H1 (cell line): ENCODE measurements around the gene NELL1. TPM values are rescaled to one million over a fixed set of nuclear protein-coding genes. Genes with fewer than 3 reads are reported as not detected.

Experiments used
- CTCF ChIA-PET: fragments of 300-600 bp; sonication (Branson Sonifier 250); formaldehyde crosslinking; loops from one replicate; lab custom pipeline; 2021; ENCODE audit not compliant: partially characterized antibody; lab: Charles Lee
- POLR2A ChIA-PET: fragments of 300-600 bp; sonication (Branson Sonifier 250); formaldehyde crosslinking; loops from one replicate; lab custom pipeline; 2021; ENCODE audit warnings: inconsistent platforms; ENCODE audit not compliant: partially characterized antibody; lab: Charles Lee
- DNase-seq, 2 experiments: peaks; one replicate each; pipeline versions ENCODE4 v3.0.0 to v3.0.0-alpha.2; 2010 to 2022; ENCODE audit warnings: low spot score in 2 of 2, low read depth in 1 of 2, mixed read lengths in 1 of 2
- FAIRE-seq: peaks from 2 replicates; lab custom pipeline; 2011; peaks lifted over from hg19 to GRCh38; lab: Jason Lieb, UNC
- H2AFZ ChIP-seq: 2 replicates; pipeline ENCODE4 v1.8.1; 2012; ENCODE audit warnings: low read length, inconsistent platforms
- H2AK5ac ChIP-seq: 2 replicates; pipeline ENCODE4 v1.6.1; 2013; ENCODE audit warnings: low read depth, low read length
- H2BK120ac ChIP-seq: replicated peaks from 2 replicates; pipeline ENCODE3; 2013; ENCODE audit warnings: low read depth, low read length, inconsistent platforms
- H2BK12ac ChIP-seq: 2 replicates; pipeline ENCODE4 v1.6.1; 2013; ENCODE audit warnings: low read depth, low read length
- H2BK15ac ChIP-seq: 2 replicates; pipeline ENCODE4 v1.6.1; 2013; ENCODE audit warnings: low read length
- H2BK20ac ChIP-seq: 2 replicates; pipeline ENCODE4 v1.6.1; 2013; ENCODE audit warnings: low read length
- H2BK5ac ChIP-seq: 2 replicates; pipeline ENCODE4 v1.6.1; 2013; ENCODE audit warnings: low read depth, low read length
- H3K14ac ChIP-seq: 2 replicates; pipeline ENCODE4 v1.6.1; 2013; ENCODE audit warnings: inconsistent platforms; ENCODE audit not compliant: insufficient read length
- H3K18ac ChIP-seq: 2 replicates; pipeline ENCODE4 v1.6.1; 2013; ENCODE audit warnings: low read length; ENCODE audit errors: extremely low read depth
- H3K23ac ChIP-seq: 2 replicates; pipeline ENCODE4 v1.6.1; 2013; ENCODE audit warnings: inconsistent platforms; ENCODE audit not compliant: insufficient read length
- H3K23me2 ChIP-seq: 2 replicates; pipeline ENCODE4 v1.6.1; 2013; ENCODE audit warnings: low read depth, low read length
- H3K27ac ChIP-seq: 2 replicates; pipeline ENCODE4 v1.6.1; 2011; ENCODE audit warnings: low read depth, low read length, inconsistent platforms
- H3K27me3 ChIP-seq, 4 experiments: replicated peaks in 1 of 4; 1 replicate in 1 of 4; 2 replicates in 3 of 4; pipeline versions ENCODE4 v1.6.1 to v1.8.1; 2011 to 2013; ENCODE audit warnings: low read length in 3 of 4, mild to moderate bottlenecking in 3 of 4, inconsistent platforms in 2 of 4, mixed read lengths in 2 of 4, moderate library complexity in 1 of 4; ENCODE audit not compliant: control insufficient read depth in 3 of 4, insufficient read depth in 3 of 4; ENCODE audit errors: extremely low read depth in 1 of 4
- H3K36me3 ChIP-seq, 4 experiments: 2 replicates each; pipeline versions ENCODE4 v1.6.1 to v1.8.1; 2011 to 2013; ENCODE audit warnings: mild to moderate bottlenecking in 4 of 4, low read length in 3 of 4, moderate library complexity in 2 of 4, control low read depth in 1 of 4, inconsistent platforms in 1 of 4; ENCODE audit not compliant: insufficient read depth in 4 of 4, control insufficient read depth in 2 of 4
- H3K4ac ChIP-seq: replicated peaks from 2 replicates; pipeline ENCODE3; 2013; ENCODE audit warnings: low read length, low read depth, mixed read lengths, inconsistent platforms; ENCODE audit not compliant: insufficient read length
- H3K4me1 ChIP-seq, 4 experiments: replicated peaks in 1 of 4; 1 replicate in 1 of 4; 2 replicates in 3 of 4; pipeline versions ENCODE4 v1.6.1 to v1.8.1; 2011 to 2013; ENCODE audit warnings: low read length in 3 of 4, inconsistent platforms in 2 of 4, mixed read lengths in 1 of 4; ENCODE audit not compliant: insufficient read depth in 4 of 4, control insufficient read depth in 3 of 4
- H3K4me2 ChIP-seq, 2 experiments: 2 replicates each; pipeline versions ENCODE4 v1.6.1 to v1.8.1; 2011 to 2013; ENCODE audit warnings: low read depth in 2 of 2, low read length in 2 of 2, control low read depth in 1 of 2, inconsistent platforms in 1 of 2, mild to moderate bottlenecking in 1 of 2; ENCODE audit not compliant: insufficient read depth in 1 of 2
- H3K4me3 ChIP-seq, 4 experiments: fragments of 200-600, 300-600 bp in 1 of 4; sonication (generic), shearing (Covaris generic), sonication (Bioruptor Twin) in 1 of 4; 2 replicates each; pipeline versions ENCODE4 v1.5.1 to v1.8.1; 2011 to 2016; ENCODE audit warnings: low read length in 4 of 4, low read depth in 3 of 4, control low read depth in 2 of 4, inconsistent platforms in 2 of 4, mild to moderate bottlenecking in 2 of 4, mixed read lengths in 1 of 4, moderate library complexity in 1 of 4; ENCODE audit not compliant: insufficient read depth in 2 of 4; ENCODE audit errors: extremely low read depth in 1 of 4
- H3K56ac ChIP-seq: replicated peaks from 2 replicates; pipeline ENCODE3; 2013; ENCODE audit warnings: low read depth, mild to moderate bottlenecking, mixed read lengths, low read length, inconsistent platforms; ENCODE audit not compliant: insufficient read length
- H3K79me1 ChIP-seq: 2 replicates; pipeline ENCODE4 v1.6.1; 2013; ENCODE audit warnings: low read depth, low read length, control low read depth
- H3K79me2 ChIP-seq, 2 experiments: 2 replicates each; pipeline versions ENCODE4 v1.6.1 to v1.8.1; 2012 to 2013; ENCODE audit warnings: low read length in 2 of 2, mild to moderate bottlenecking in 2 of 2, inconsistent platforms in 1 of 2; ENCODE audit not compliant: insufficient read depth in 2 of 2, control insufficient read depth in 1 of 2
- H3K9ac ChIP-seq, 4 experiments: replicated peaks in 1 of 4; 1 replicate in 1 of 4; 2 replicates in 3 of 4; pipeline versions ENCODE4 v1.6.1 to v1.8.1; 2011 to 2013; ENCODE audit warnings: low read depth in 3 of 4, low read length in 3 of 4, control low read depth in 2 of 4, mild to moderate bottlenecking in 2 of 4, moderate library complexity in 2 of 4, inconsistent platforms in 1 of 4; ENCODE audit errors: extremely low read depth in 1 of 4
- H3K9me3 ChIP-seq, 2 experiments: 2 replicates each; pipeline versions ENCODE4 v1.6.1 to v1.8.1; 2012 to 2013; ENCODE audit warnings: mild to moderate bottlenecking in 2 of 2, moderate library complexity in 2 of 2, control low read depth in 1 of 2, inconsistent platforms in 1 of 2, low read depth in 1 of 2, low read length in 1 of 2, mixed read lengths in 1 of 2; ENCODE audit not compliant: insufficient read depth in 2 of 2
- H4K20me1 ChIP-seq, 2 experiments: replicated peaks in 1 of 2; 2 replicates each; pipeline versions ENCODE3 to v1.8.1; 2011 to 2013; ENCODE audit warnings: inconsistent platforms in 2 of 2, low read length in 2 of 2, mild to moderate bottlenecking in 1 of 2; ENCODE audit not compliant: insufficient read depth in 2 of 2, control insufficient read depth in 1 of 2
- H4K5ac ChIP-seq: 2 replicates; pipeline ENCODE4 v1.6.1; 2013; ENCODE audit warnings: low read length, low read depth, mixed read lengths, inconsistent platforms; ENCODE audit not compliant: insufficient read length
- H4K8ac ChIP-seq: 2 replicates; pipeline ENCODE4 v1.8.0; 2013; ENCODE audit warnings: mild to moderate bottlenecking, moderate library complexity, low read length, inconsistent platforms; ENCODE audit not compliant: insufficient read depth; ENCODE audit errors: extremely low read depth
- H4K91ac ChIP-seq: replicated peaks from 2 replicates; pipeline ENCODE3; 2013; ENCODE audit warnings: low read length, mixed read lengths, inconsistent platforms; ENCODE audit not compliant: insufficient read length
- BRCA1 ChIP-seq: IDR thresholded peaks from 2 replicates; pipeline ENCODE4 v1.6.1; 2012; ENCODE audit warnings: low read depth, low read length, improper control_type of control experiment
- CHD1 ChIP-seq: IDR thresholded peaks from 2 replicates; pipeline ENCODE4 v1.6.1; 2012; ENCODE audit warnings: low read depth, low read length, improper control_type of control experiment
- CREB1 ChIP-seq: IDR thresholded peaks from 2 replicates; pipeline ENCODE4 v1.6.1; 2012; ENCODE audit warnings: inconsistent platforms
- EGR1 ChIP-seq: IDR thresholded peaks from 2 replicates; pipeline ENCODE4 v1.6.1; 2011; ENCODE audit warnings: low read depth, low read length, borderline replicate concordance
- JUN ChIP-seq: IDR thresholded peaks from 2 replicates; pipeline ENCODE4 v1.6.1; 2011; ENCODE audit warnings: low read depth, mild to moderate bottlenecking, improper control_type of control experiment, low read length
- KDM1A ChIP-seq: fragments of 200-600, 300-600 bp; sonication (generic); IDR thresholded peaks from 2 replicates; pipeline ENCODE4 v1.7.1; 2016; ENCODE audit warnings: mild to moderate bottlenecking, low read length, borderline replicate concordance
- KDM4A ChIP-seq: IDR thresholded peaks from one replicate; pipeline ENCODE4 v1.7.1; 2012; ENCODE audit warnings: low read depth, mild to moderate bottlenecking, moderate library complexity, low read length, inconsistent platforms; ENCODE audit not compliant: severe bottlenecking
- MAX ChIP-seq: IDR thresholded peaks from 2 replicates; pipeline ENCODE4 v1.6.1; 2012; ENCODE audit warnings: inconsistent platforms
- SIX5 ChIP-seq: IDR thresholded peaks from 2 replicates; pipeline ENCODE4 v1.6.1; 2011; ENCODE audit warnings: mild to moderate bottlenecking, low read depth, low read length
- TAF1 ChIP-seq: IDR thresholded peaks from 2 replicates; pipeline ENCODE4 v1.6.1; 2011; ENCODE audit warnings: mild to moderate bottlenecking, low read depth, low read length
- TEAD4 ChIP-seq: IDR thresholded peaks from 2 replicates; pipeline ENCODE4 v1.6.1; 2012; ENCODE audit warnings: low read depth, low read length, inconsistent platforms, mixed read lengths
- YY1 ChIP-seq: IDR thresholded peaks from 2 replicates; pipeline ENCODE4 v1.6.1; 2011; ENCODE audit warnings: low read depth, mild to moderate bottlenecking, low read length
- ZNF274 ChIP-seq: IDR thresholded peaks from 2 replicates; pipeline ENCODE4 v1.7.0; 2012; ENCODE audit warnings: low read length, borderline replicate concordance; ENCODE audit errors: extremely low read depth
- polyA plus RNA-seq, 7 experiments: library from polyadenylated mRNA; depleted of rRNA in 3 of 7; stranded (reverse) in 5 of 7; unstranded in 2 of 7; fragments of >200 nt in 5 of 7; fragments of 200-250 nt in 2 of 7; gene quantifications; 1 replicate in 5 of 7; 2 replicates in 1 of 7; 4 replicates in 1 of 7; pipeline versions ENCODE4 v1.2.1 to v1.2.3, GENCODE V29; 2011 to 2013; ENCODE audit warnings: missing spikeins in 2 of 7, mixed read lengths in 2 of 7
- total RNA-seq: library from RNA; stranded (reverse); fragmentation: NEBNext Ultra II Directional; extraction: Animal tissue kit (Norgen Biotek cat#: 25700); gene quantifications from 2 replicates; pipeline ENCODE4 v1.2.1, GENCODE V29; 2021

NELL1 gene
- total and polyA plus RNA-seq, 2 of the 8 experiments (the other 6 are each of a cell fraction or from before 2014, with no cell fraction given) = 0.21 TPM; not detected in 1

GRCh38 chr11:20771026-20771425 is 101.6 kb downstream of the NELL1 start:
- H3K23me2 ChIP-seq = no peaks in the 10 kb centered on the region
- H4K5ac ChIP-seq = no peak overlapping the region
- no peak overlapping the region for H4K91ac ChIP-seq
- no peak overlapping the region for H3K4me3 ChIP-seq
- no peak overlapping the region for H3K9ac ChIP-seq
- no peak overlapping the region for H2BK20ac ChIP-seq
- no peaks in the 10 kb centered on the region for H3K9me3 ChIP-seq
- no peak overlapping the region for H3K4me2 ChIP-seq
- H3K14ac ChIP-seq = no peak overlapping the region
- H4K8ac ChIP-seq = no peak overlapping the region
- no peaks in the 10 kb centered on the region for H3K36me3 ChIP-seq
- H3K23ac ChIP-seq = no peak overlapping the region
- no peak overlapping the region for H2AFZ ChIP-seq
- no peak overlapping the region for H3K4ac ChIP-seq
- H3K79me1 ChIP-seq = no peaks in the 10 kb centered on the region
- no peak for DNase-seq
- no peak overlapping the region for H2AK5ac ChIP-seq
- no peak overlapping the region for H2BK120ac ChIP-seq
- no peaks in the 10 kb centered on the region for H3K27me3 ChIP-seq
- no peak overlapping the region for H3K27ac ChIP-seq
- ChIA-PET POLR2A (no interaction called here), CTCF (interaction anchor here (1.2 to 7.9 kb wide), 2 partner anchors 10 to 14 kb away, joined by 6 to 69 read pairs; no protein-coding TSS in a partner anchor)
- H3K79me2 ChIP-seq = no peaks in the 10 kb centered on the region
- H2BK5ac ChIP-seq = no peak overlapping the region
- no peak for TF ChIP-seq BRCA1
- no peak for TF ChIP-seq TAF1
- TF ChIP-seq MAX = no peak
- TF ChIP-seq KDM4A = no peak
- no peak for TF ChIP-seq JUN
- no peak for TF ChIP-seq ZNF274
- TF ChIP-seq SIX5 = no peak
- TF ChIP-seq KDM1A = no peak
- TF ChIP-seq EGR1 = no peak
- TF ChIP-seq TEAD4 = no peak
- TF ChIP-seq YY1 = no peak
- TF ChIP-seq CHD1 = no peak
- TF ChIP-seq CREB1 = no peak
- H2BK12ac ChIP-seq = no peak overlapping the region
- H4K20me1 ChIP-seq = no peaks in the 10 kb centered on the region
- H3K4me1 ChIP-seq = no peaks in the 10 kb centered on the region
- H3K56ac ChIP-seq = no peak overlapping the region
- H3K18ac ChIP-seq = no peak overlapping the region
- no peak overlapping the region for H2BK15ac ChIP-seq
- no peak for FAIRE-seq
